Measurements from ENCODE around the gene RASA3. TPM values are rescaled to one million over a fixed set of nuclear protein-coding genes. Genes with fewer than 3 reads are reported as not detected.
A peak's percentile ranks its signal among the peaks of the same experiment; 100 is the strongest.
"Not testable (repeated sequence)": the region's sequence is repeated elsewhere in the genome, so short reads cannot be mapped to it uniquely, and the experiment has no call there.

The RASA3 gene
- total and polyA plus RNA-seq, 2 of the 8 experiments (the other 6 are each of a cell fraction or from before 2014, with no cell fraction given), result 7.5 to 21.9 TPM

GRCh38 chr13:114110830-114111189, 21.6 kb downstream of the RASA3 start:
- not testable (repeated sequence) for H3K18ac ChIP-seq (ENCODE audit: extremely low read depth, low read length); H3K4ac ChIP-seq (replicated peaks; ENCODE audit: insufficient read length, low read depth, low read length); H4K5ac ChIP-seq (ENCODE audit: insufficient read length, low read depth, low read length); FAIRE-seq; H3K4me2 ChIP-seq (ENCODE audit: insufficient read depth in 1 of 2, low read depth in 2 of 2, low read length in 2 of 2); H2BK15ac ChIP-seq (ENCODE audit: low read length); H2AK5ac ChIP-seq (ENCODE audit: low read depth, low read length); H3K9ac ChIP-seq (replicated peaks in 1 of 4; ENCODE audit: extremely low read depth in 1 of 4, low read depth in 3 of 4, low read length in 3 of 4); DNase-seq (ENCODE audit: low read depth in 1 of 2, low spot score in 2 of 2); H3K9me3 ChIP-seq (ENCODE audit: insufficient read depth in 2 of 2, low read depth in 1 of 2, low read length in 1 of 2); H2BK20ac ChIP-seq (ENCODE audit: low read length); H2BK120ac ChIP-seq (replicated peaks; ENCODE audit: low read depth, low read length); H3K14ac ChIP-seq (ENCODE audit: insufficient read length); H3K36me3 ChIP-seq (ENCODE audit: control insufficient read depth in 2 of 4, insufficient read depth in 4 of 4, low read length in 3 of 4); H4K8ac ChIP-seq (ENCODE audit: extremely low read depth, insufficient read depth, low read length); H3K27me3 ChIP-seq (replicated peaks in 1 of 4; ENCODE audit: control insufficient read depth in 3 of 4, extremely low read depth in 1 of 4, insufficient read depth in 3 of 4, low read length in 3 of 4); H3K56ac ChIP-seq (replicated peaks; ENCODE audit: insufficient read length, low read depth, low read length); H3K27ac ChIP-seq (ENCODE audit: low read depth, low read length); H3K23me2 ChIP-seq (ENCODE audit: low read depth, low read length); H2AFZ ChIP-seq (ENCODE audit: low read length); H3K23ac ChIP-seq (ENCODE audit: insufficient read length); H3K4me3 ChIP-seq (ENCODE audit: extremely low read depth in 1 of 4, insufficient read depth in 2 of 4, low read depth in 3 of 4, low read length in 4 of 4)
- CTCF ChIA-PET (ENCODE audit: partially characterized antibody), result interaction anchor here (0.7 to 2.1 kb wide), 13 partner anchors 13 to 129 kb away, joined by 3 to 6 read pairs (median 3); no protein-coding TSS in a partner anchor
- Histone ChIP-seq H4K20me1 (replicated peaks in 1 of 2; ENCODE audit: control insufficient read depth in 1 of 2, insufficient read depth in 2 of 2, low read length in 2 of 2) (peaks cover 7 to 13% of the 10 kb centered on the region in 2 experiments), H3K4me1 (replicated peaks in 1 of 4; ENCODE audit: control insufficient read depth in 3 of 4, insufficient read depth in 4 of 4, low read length in 3 of 4) (peaks cover 4 to 34% (median 27%) of the 10 kb centered on the region in 4 experiments), H2BK12ac (ENCODE audit: low read depth, low read length) (peak overlapping the region; percentile 75; the same call in 1 of the 2 replicates), H4K91ac (replicated peaks; ENCODE audit: insufficient read length, low read length) (peak overlapping the region; percentile 34), H3K79me1 (ENCODE audit: low read depth, low read length) (peaks cover 17% of the 10 kb centered on the region), H2BK5ac (ENCODE audit: low read depth, low read length) (0 out of 2 replicates have a peak overlapping the region, but pooled peaks have one; percentile 4), H3K79me2 (ENCODE audit: control insufficient read depth in 1 of 2, insufficient read depth in 2 of 2, low read length in 2 of 2) (peaks cover 0 to 57% of the 10 kb centered on the region in 2 experiments; a peak in 3 of 4 replicates)
- WGBS, 2 experiments (ENCODE audit: extremely low coverage in 1 of 2, insufficient coverage in 1 of 2, insufficient read length in 1 of 2, insufficient replicate concordance in 2 of 2, low coverage in 1 of 2, low lambda C conversion rate in 2 of 2, missing lambda C conversion rate in 1 of 2), result 73% methylated on average over 8 of the region's 18 CpGs; no CpG with 5 or more reads in 1 of the 2 experiments
- POLR2A ChIA-PET (ENCODE audit: partially characterized antibody), result interaction anchor here (3.1 kb wide), 1 partner anchor 11 kb away, joined by 10 read pairs; no protein-coding TSS in a partner anchor
